Adipose tissue (tissue), 3 donors: ENCODE data around the gene BRIP1. TPM values are rescaled to one million over a fixed set of nuclear protein-coding genes. Genes with fewer than 3 reads are reported as not detected.

Experiments used
- H3K27ac ChIP-seq: one replicate; pipeline ENCODE4 v1.5.1; 2013; ENCODE audit warnings: low read depth, low read length
- WGBS, 3 donors: extraction: QIAGEN DNeasy Blood & Tissue Kit; methylation state at CpG; one replicate each; pipeline ENCODE4 v1.1.7; 2013; 5-methylcytosine and 5-hydroxymethylcytosine counted together
- polyA plus RNA-seq, 3 donors: library from polyadenylated mRNA; stranded (reverse); fragments of 200-250 nt; gene quantifications; one replicate each; pipeline ENCODE4 v1.2.3, GENCODE V29; 2013
- donor health status: healthy with polysubstance abuse.
- donor health status: Bipolar disorder and iron deficiency.
- donor health status: healthy.

BRIP1 gene
- polyA plus RNA-seq, 3 donors, result 0.11 to 0.25 (median 0.15) TPM

- 29 to 77% (median 67%) methylated on average over 5 of the region's 5 CpGs for WGBS, 3 donors
- H3K27ac ChIP-seq, result no peak overlapping the region
These were observed 47.3 kb downstream of the BRIP1 start for GRCh38 chr17:61815863-61816503.

- 71 to 92% (median 80%) methylated on average over 1 of the region's 1 CpG for WGBS, 3 donors
- H3K27ac ChIP-seq, result no peak overlapping the region
These were observed 48.8 kb downstream of the BRIP1 start for GRCh38 chr17:61814485-61814884.

- H3K27ac ChIP-seq, result no peak overlapping the region
- 62 to 81% (median 80%) methylated on average over 1 of the region's 1 CpG for WGBS, 3 donors
These were observed 50.1 kb downstream of the BRIP1 start for GRCh38 chr17:61813211-61813610.

DNA sequence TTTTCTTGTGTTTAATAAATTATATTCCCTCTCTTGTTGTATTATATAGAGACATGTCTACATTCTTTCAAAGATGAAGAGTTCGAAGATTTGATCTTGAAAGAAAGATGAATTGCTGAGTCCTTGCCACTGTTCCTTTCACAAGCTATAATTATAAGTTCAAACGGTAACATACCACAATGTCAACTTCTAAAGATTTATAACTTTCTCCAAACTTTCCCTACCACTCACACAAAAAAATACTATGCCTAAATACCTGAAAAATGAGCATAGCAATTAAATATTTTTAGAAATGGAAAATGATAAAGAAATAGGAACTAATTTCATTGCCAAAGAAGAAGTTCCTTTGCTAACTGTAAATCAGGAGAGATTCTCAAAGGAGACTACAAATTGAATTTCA, 50.6 kb downstream of the BRIP1 start:
- no peak overlapping the region for H3K27ac ChIP-seq
- 61 to 72% (median 66%) methylated on average over 2 of the region's 2 CpGs for WGBS, 3 donors

DNA sequence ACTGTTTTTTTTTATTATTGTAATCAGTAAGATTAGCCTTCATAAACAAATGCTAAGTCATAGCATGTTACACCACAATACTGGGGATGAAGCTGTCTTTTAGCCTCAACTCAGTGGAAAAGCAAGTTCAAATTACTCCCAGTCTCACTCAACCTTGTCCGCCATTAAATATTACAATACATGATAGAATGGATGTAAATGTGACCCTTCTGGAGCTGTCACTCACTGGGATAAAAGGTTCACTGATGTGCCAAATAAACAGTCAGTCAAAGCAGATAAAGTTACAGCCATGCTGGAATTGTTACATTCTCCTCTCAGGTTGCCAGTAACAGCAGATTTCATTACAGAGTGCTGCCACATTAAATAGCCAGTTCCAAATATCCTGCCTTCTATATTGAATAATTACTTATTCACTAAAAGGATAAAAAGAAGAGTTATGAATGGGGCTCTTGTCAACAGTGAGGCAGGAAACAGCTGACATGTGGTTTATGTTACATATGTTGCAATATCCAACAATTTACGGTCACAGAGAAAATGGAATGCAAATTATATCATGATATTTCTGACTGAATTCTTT, 53.4 kb downstream of the BRIP1 start:
- no peak overlapping the region for H3K27ac ChIP-seq
- WGBS, 3 donors, result 42 to 84% (median 80%) methylated on average over 2 of the region's 2 CpGs

GRCh38 chr17:61808442-61808841, 54.9 kb downstream of the BRIP1 start:
- 95 to 96% (median 96%) methylated on average over 8 of the region's 8 CpGs for WGBS, 3 donors
- no peak overlapping the region for H3K27ac ChIP-seq

DNA sequence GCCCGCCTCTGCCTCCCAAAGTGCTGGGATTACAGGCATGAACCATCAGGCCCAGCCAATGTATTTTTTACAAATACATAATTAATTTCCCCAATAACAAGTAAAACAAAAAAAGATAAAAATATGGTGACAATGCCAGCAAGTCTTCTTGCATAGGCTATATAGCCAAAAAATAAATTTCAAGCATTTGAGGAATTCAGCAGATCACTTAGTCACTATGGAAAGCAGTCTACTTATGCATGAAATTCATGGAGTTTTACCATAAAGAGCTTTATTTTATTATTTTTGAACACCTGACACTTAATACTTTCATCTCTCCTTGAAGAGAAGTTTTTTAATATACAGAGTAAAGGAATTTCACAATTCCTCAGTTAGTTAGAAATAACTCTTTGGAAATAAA, 56.4 kb downstream of the BRIP1 start:
- H3K27ac ChIP-seq, result no peak overlapping the region
- WGBS, 3 donors, result 100% methylated on average over 1 of the region's 1 CpG

DNA sequence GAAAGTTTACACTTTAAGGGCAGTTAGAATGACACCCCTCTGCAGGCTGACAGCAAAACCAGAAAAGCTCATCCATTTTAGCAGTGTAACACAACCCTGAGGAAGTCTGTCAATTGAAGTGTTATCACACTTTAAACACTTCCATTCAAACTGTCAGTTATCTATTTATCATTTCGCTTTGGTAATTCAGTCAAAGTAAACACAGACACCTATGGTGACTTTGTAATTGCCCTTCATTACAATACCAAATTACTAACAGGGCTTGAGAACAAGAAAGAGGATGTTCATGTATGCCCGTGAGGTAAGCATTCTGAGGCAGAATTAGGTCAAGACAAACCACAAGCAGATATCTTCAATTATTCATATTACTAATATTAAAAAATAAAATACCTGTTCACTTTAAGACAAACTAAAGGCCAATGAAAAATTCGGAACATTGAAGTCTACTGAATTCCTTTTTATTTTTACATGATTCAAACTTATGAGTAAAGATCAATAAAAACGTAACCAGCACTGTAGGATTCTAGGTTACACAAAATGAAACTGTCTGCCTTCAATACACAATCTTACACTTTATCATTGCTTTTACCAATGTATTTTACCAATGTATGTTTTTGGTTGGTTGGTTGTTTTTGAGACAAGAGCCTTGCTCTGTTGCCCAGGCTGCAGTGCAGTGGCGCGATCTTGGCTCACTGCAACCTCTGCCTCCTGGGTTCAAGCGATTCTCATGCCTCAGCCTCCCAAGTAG, 57.1 kb downstream of the BRIP1 start:
- H3K27ac ChIP-seq, result no peak overlapping the region
- WGBS, 3 donors, result 89 to 92% (median 90%) methylated on average over 7 of the region's 7 CpGs

GRCh38 chr17:61805399-61805798, 57.9 kb downstream of the BRIP1 start:
- no peak overlapping the region for H3K27ac ChIP-seq
- WGBS, 3 donors, result 68 to 85% (median 84%) methylated on average over 1 of the region's 1 CpG

DNA sequence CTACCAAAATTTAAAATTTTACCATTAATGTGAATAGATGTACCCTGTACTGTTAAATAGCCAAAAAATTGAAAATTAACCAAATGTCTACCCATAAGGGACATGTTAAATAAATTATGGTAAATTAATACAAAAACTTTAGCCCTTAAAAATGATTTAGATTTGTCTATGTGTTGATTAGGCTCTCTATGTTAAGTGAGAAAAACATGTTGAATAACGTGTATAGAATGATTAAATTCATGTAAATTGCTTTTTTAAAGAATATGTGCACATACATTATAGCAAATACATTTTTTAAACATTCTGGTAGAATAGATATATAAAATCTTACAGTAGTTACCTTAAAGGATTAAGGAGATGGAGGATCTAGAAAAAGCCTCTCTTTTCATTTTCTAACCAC, 59.5 kb downstream of the BRIP1 start:
- WGBS, 3 donors, result 91 to 100% (median 99%) methylated on average over 1 of the region's 1 CpG
- no peak overlapping the region for H3K27ac ChIP-seq

GRCh38 chr17:61803216-61803615, 60.1 kb downstream of the BRIP1 start:
- H3K27ac ChIP-seq, result no peak overlapping the region
- WGBS, 3 donors, result 98% methylated on average over 6 of the region's 6 CpGs

GRCh38 chr17:61799812-61800484, 63.4 kb downstream of the BRIP1 start:
- no peak overlapping the region for H3K27ac ChIP-seq
- 96 to 100% (median 100%) methylated on average over 1 of the region's 1 CpG for WGBS, 3 donors

- WGBS, 3 donors, result 96 to 99% (median 97%) methylated on average over 2 of the region's 2 CpGs
- H3K27ac ChIP-seq, result no peak overlapping the region
These were observed 66.0 kb downstream of the BRIP1 start for GRCh38 chr17:61797283-61797682.

DNA sequence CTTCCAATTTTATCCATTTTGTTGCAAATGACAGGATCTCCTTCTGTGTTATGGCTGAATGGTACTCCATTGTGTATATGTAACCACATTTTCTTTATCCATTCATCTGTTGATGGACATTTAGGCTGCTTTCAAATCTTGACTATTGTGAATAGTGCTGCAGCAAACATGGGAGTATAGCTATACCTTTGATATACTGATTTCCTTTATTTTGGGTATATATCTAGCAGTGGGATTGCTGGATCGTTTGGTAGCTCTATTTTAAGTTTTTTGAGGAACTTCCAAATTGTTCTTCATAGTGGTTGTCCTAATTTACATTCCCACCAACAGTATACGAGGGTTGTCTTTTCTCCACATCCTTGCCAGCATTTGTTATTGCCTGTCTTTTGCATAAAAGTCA, 67.8 kb downstream of the BRIP1 start:
- 89 to 93% (median 90%) methylated on average over 2 of the region's 2 CpGs for WGBS, 3 donors

GRCh38 chr17:61794792-61795191, 68.5 kb downstream of the BRIP1 start:
- WGBS, 3 donors, result 89 to 98% (median 94%) methylated on average over 1 of the region's 1 CpG
- H3K27ac ChIP-seq, result no peak overlapping the region

More for the DNA sequence above, 67.8 kb downstream of the BRIP1 start:
- no peak overlapping the region for H3K27ac ChIP-seq

DNA sequence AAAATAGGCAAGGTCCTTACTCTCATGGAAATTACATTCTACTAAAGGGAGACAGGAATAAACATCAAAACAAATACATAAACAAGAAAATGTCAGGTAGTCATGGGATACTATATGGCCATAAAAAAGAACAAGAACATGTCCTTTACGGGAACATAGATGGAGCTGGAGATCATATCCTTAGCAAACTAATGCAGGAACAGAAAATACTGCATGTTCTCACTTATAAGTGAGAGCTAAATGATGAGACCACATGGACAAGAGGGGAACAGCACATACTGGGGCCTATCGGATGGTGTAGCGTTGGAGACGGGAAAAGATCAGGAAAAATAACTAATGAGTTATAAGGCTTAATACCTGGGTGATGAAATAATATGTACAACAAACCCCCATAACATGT, 69.1 kb downstream of the BRIP1 start:
- WGBS, 3 donors, result 98 to 100% (median 98%) methylated on average over 4 of the region's 4 CpGs
- H3K27ac ChIP-seq, result no peak overlapping the region

- H3K27ac ChIP-seq, result no peak overlapping the region
- 95 to 96% (median 96%) methylated on average over 3 of the region's 3 CpGs for WGBS, 3 donors
These were observed 69.8 kb downstream of the BRIP1 start for GRCh38 chr17:61793565-61793964.

DNA sequence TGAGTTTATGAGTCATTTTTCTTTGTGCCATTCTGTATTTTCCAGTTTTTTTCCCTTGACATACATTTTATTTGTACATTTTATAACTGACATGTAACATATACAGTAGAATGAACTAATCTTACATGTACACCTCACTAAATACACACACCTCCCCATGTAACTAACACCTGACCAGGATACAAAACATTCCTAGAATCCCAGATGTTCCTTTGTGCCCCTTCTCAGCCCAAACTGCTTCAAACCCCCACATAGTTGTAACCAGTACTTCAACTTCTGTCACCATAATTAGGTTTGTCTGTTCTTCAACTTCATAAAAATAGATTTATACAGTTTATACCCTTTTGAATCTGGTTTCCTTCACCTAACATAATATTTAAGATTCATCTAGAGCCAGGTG, 73.5 kb downstream of the BRIP1 start:
- H3K27ac ChIP-seq, result no peak overlapping the region

DNA sequence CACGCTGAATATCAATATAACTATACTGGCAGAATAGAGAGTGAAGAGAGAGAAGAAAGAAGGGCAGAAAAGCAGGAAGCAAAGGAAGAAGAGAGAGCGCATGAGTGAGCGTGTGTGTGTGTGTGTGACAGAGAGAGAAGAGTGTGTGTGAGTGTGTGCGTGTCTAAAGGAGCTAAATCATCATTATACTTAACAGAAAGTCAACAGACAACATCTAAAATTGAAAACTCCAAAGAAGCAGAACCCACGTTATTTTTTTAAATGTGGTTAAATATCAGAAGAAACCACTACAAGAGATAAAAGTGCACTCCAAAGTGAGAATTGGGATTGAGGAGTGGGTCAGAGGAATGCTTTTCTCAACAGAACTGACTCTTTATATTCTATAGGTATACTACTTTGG, 77.2 kb downstream of the BRIP1 start:
- 89 to 92% (median 91%) methylated on average over 5 of the region's 5 CpGs for WGBS, 3 donors
- no peak overlapping the region for H3K27ac ChIP-seq
